Caco-2 (cell line): Measurements from ENCODE around the gene LRRC9. TPM values are rescaled to one million over a fixed set of nuclear protein-coding genes. Genes with fewer than 3 reads are reported as not detected.

Source experiments
- BruUV-seq: library from RNA; stranded (reverse); fragments of 400-500 nt; replicated peaks from 2 replicates; lab custom pipeline; 2021; lab: Mats Ljungman, UMichigan
- CTCF ChIA-PET: fragments of 300-600 bp; sonication (Branson Sonifier 250); formaldehyde crosslinking; loops from one replicate; lab custom pipeline; 2022; ENCODE audit warnings: antibody characterized with exemption; lab: Charles Lee
- POLR2A ChIA-PET: fragments of 300-600 bp; sonication (Branson Sonifier 250); formaldehyde crosslinking; loops from one replicate; lab custom pipeline; 2022; ENCODE audit warnings: antibody characterized with exemption; lab: Charles Lee
- DNase-seq, 2 experiments: peaks; one replicate each; pipeline versions ENCODE4 v3.0.0 to v3.0.0-alpha.2; 2020 to 2022
- H3K27me3 ChIP-seq: replicated peaks from 2 replicates; pipeline ENCODE4 v1.6.0; 2011; ENCODE audit warnings: low read length; ENCODE audit not compliant: control insufficient read depth, insufficient read depth
- H3K36me3 ChIP-seq: 2 replicates; pipeline ENCODE4 v1.5.1; 2011; ENCODE audit warnings: low read length; ENCODE audit not compliant: control insufficient read depth, insufficient read depth
- H3K4me1 ChIP-seq: fragments of 250-450 bp; sonication (Bioruptor Pico); 2 replicates; pipeline ENCODE4 v1.5.1; 2020; ENCODE audit warnings: mild to moderate bottlenecking
- H3K4me3 ChIP-seq: 2 replicates; pipeline ENCODE4 v1.5.1; 2011; ENCODE audit warnings: low read depth, mild to moderate bottlenecking, control low read depth, low read length
- H3K9me3 ChIP-seq: fragments of 250-450 bp; sonication (Bioruptor Pico); 2 replicates; pipeline ENCODE4 v1.5.1; 2020; ENCODE audit warnings: mild to moderate bottlenecking, moderate library complexity
- H3K27ac Mint-ChIP-seq: one replicate; pipeline ENCODE4 v1.8.0; 2022; ENCODE audit warnings: mixed read lengths; ENCODE audit not compliant: unreplicated experiment
- H3K27me3 Mint-ChIP-seq: one replicate; pipeline ENCODE4 v1.8.0; 2022; ENCODE audit warnings: mixed read lengths; ENCODE audit not compliant: insufficient read depth, unreplicated experiment
- H3K36me3 Mint-ChIP-seq: one replicate; pipeline ENCODE4 v1.8.0; 2022; ENCODE audit warnings: mild to moderate bottlenecking, mixed read lengths; ENCODE audit not compliant: insufficient read depth, unreplicated experiment
- H3K4me1 Mint-ChIP-seq: one replicate; pipeline ENCODE4 v1.8.0; 2022; ENCODE audit warnings: low read depth, mixed read lengths; ENCODE audit not compliant: unreplicated experiment
- H3K4me3 Mint-ChIP-seq: one replicate; pipeline ENCODE4 v1.8.0; 2022; ENCODE audit warnings: mild to moderate bottlenecking, moderate library complexity, mixed read lengths; ENCODE audit not compliant: unreplicated experiment
- H3K9me3 Mint-ChIP-seq: one replicate; pipeline ENCODE4 v1.8.0; 2022; ENCODE audit warnings: mixed read lengths; ENCODE audit not compliant: unreplicated experiment
- CTCF ChIP-seq, 2 experiments: fragments of 200-600 bp in 1 of 2; IDR thresholded peaks; 1 replicate in 1 of 2; 2 replicates in 1 of 2; pipeline versions ENCODE4 v1.5.1 to v1.8.0; 2011 to 2022; ENCODE audit warnings: antibody characterized with exemption in 1 of 2, control low read depth in 1 of 2, inconsistent platforms in 1 of 2, low read depth in 1 of 2, low read length in 1 of 2, mild to moderate bottlenecking in 1 of 2, moderate library complexity in 1 of 2; ENCODE audit not compliant: insufficient read depth in 1 of 2, severe bottlenecking in 1 of 2, unreplicated experiment in 1 of 2
- intact Hi-C: fragments of 100-400 bp; cut with micrococcal nuclease; formaldehyde crosslinking; loops from one replicate; pipeline ENCODE4 v1.10.0; 2022; ENCODE audit not compliant: unreplicated experiment
- total RNA-seq: library from RNA; stranded (reverse); gene quantifications from 2 replicates; pipeline ENCODE4 v1.2.3, GENCODE V29; 2022

LRRC9 gene
- total RNA-seq, 1 experiment from 2014 or later = 1.2 TPM

GRCh38 chr14:59961518-59962062 is 41.6 kb downstream of the LRRC9 start:
- Histone ChIP-seq H3K27me3 (no peaks in the 10 kb centered on the region), H3K4me1 (no peaks in the 10 kb centered on the region; the same call in 1 of the 2 replicates), H3K9me3 (no peaks in the 10 kb centered on the region), H3K4me3 (no peak overlapping the region), H3K36me3 (no peaks in the 10 kb centered on the region)
- no peak overlapping the region for H3K4me3 Mint-ChIP-seq
- intact Hi-C loops = no loop called here
- H3K4me1 Mint-ChIP-seq = peaks cover 13% of the 10 kb centered on the region
- peaks cover 11% of the 10 kb centered on the region for H3K9me3 Mint-ChIP-seq
- no peaks in the 10 kb centered on the region for H3K27me3 Mint-ChIP-seq
- POLR2A ChIA-PET = no interaction called here
- DNase-seq = no peak
- BruUV-seq = no TSS peak
- CTCF ChIA-PET = no interaction called here
- no peak for TF ChIP-seq CTCF (IDR thresholded peaks at IDR 0.05; ENCODE audit: insufficient read depth in 1 of 2, low read depth in 1 of 2, low read length in 1 of 2, severe bottlenecking in 1 of 2, unreplicated experiment in 1 of 2)
- H3K36me3 Mint-ChIP-seq = no peaks in the 10 kb centered on the region
- H3K27ac Mint-ChIP-seq = no peak overlapping the region

GRCh38 chr14:59964251-59965007 is 44.5 kb downstream of the LRRC9 start:
- no peak overlapping the region for H3K27ac Mint-ChIP-seq
- TF ChIP-seq CTCF (IDR thresholded peaks at IDR 0.05; ENCODE audit: insufficient read depth in 1 of 2, low read depth in 1 of 2, low read length in 1 of 2, severe bottlenecking in 1 of 2, unreplicated experiment in 1 of 2) = no peak
- H3K4me3 ChIP-seq = peak overlapping the region; percentile 21; the same call in 1 of the 2 replicates
- ChIA-PET CTCF (interaction anchor here (0.7 to 1.9 kb wide), 11 partner anchors 10 to 220 kb away, joined by 3 to 9 read pairs (median 4); partner anchors contain the start of genes DHRS7, LRRC9 and PCNX4), POLR2A (interaction anchor here (0.7 to 1.1 kb wide), 4 partner anchors 40 to 659 kb away, joined by 3 to 5 read pairs (median 4); partner anchors contain the start of gene PCNX4)
- no peaks in the 10 kb centered on the region for H3K36me3 ChIP-seq
- no TSS peak for BruUV-seq
- peak overlapping the region; percentile 78 for H3K4me3 Mint-ChIP-seq
- intact Hi-C loops = loop anchor here (1.0 to 5.0 kb wide), 6 partner anchors 38 to 220 kb away; partner anchors contain the start of genes DHRS7 and PCNX4
- H3K27me3 Mint-ChIP-seq = no peaks in the 10 kb centered on the region
- no peaks in the 10 kb centered on the region for H3K36me3 Mint-ChIP-seq
- peaks cover 7% of the 10 kb centered on the region for H3K4me1 Mint-ChIP-seq
- DNase-seq = no peak
- no peaks in the 10 kb centered on the region for H3K9me3 ChIP-seq
- no peaks in the 10 kb centered on the region; the same call in 1 of the 2 replicates for H3K4me1 ChIP-seq
- H3K27me3 ChIP-seq = no peaks in the 10 kb centered on the region
- no peaks in the 10 kb centered on the region for H3K9me3 Mint-ChIP-seq

GRCh38 chr14:59969319-59969718 is 49.4 kb downstream of the LRRC9 start:
- no peaks in the 10 kb centered on the region for H3K9me3 ChIP-seq
- intact Hi-C loops = loop anchor here (5.0 kb wide), 1 partner anchor 33 kb away; no protein-coding TSS in a partner anchor
- CTCF ChIA-PET = no interaction called here
- Mint-ChIP-seq H3K9me3 (peaks cover 12% of the 10 kb centered on the region), H3K4me1 (peaks cover 7% of the 10 kb centered on the region), H3K36me3 (no peaks in the 10 kb centered on the region), H3K4me3 (no peak overlapping the region), H3K27me3 (no peaks in the 10 kb centered on the region), H3K27ac (no peak overlapping the region)
- POLR2A ChIA-PET = no interaction called here
- DNase-seq = no peak
- BruUV-seq = no TSS peak
- H3K36me3 ChIP-seq = no peaks in the 10 kb centered on the region
- H3K4me1 ChIP-seq = no peaks in the 10 kb centered on the region; the same call in 1 of the 2 replicates
- no peaks in the 10 kb centered on the region for H3K27me3 ChIP-seq
- no peak overlapping the region for H3K4me3 ChIP-seq
- no peak for TF ChIP-seq CTCF (IDR thresholded peaks at IDR 0.05; ENCODE audit: insufficient read depth in 1 of 2, low read depth in 1 of 2, low read length in 1 of 2, severe bottlenecking in 1 of 2, unreplicated experiment in 1 of 2)
